ENCODE results near the gene ZNF253. TPM values are rescaled to one million over a fixed set of nuclear protein-coding genes. Genes with fewer than 3 reads are reported as not detected.

Gene ZNF253
- total and polyA plus RNA-seq, 9 of the 15 experiments (the other 6 are each of a cell fraction or from before 2014, with no cell fraction given): 4.0 to 14.4 (median 7.5) TPM

DNA sequence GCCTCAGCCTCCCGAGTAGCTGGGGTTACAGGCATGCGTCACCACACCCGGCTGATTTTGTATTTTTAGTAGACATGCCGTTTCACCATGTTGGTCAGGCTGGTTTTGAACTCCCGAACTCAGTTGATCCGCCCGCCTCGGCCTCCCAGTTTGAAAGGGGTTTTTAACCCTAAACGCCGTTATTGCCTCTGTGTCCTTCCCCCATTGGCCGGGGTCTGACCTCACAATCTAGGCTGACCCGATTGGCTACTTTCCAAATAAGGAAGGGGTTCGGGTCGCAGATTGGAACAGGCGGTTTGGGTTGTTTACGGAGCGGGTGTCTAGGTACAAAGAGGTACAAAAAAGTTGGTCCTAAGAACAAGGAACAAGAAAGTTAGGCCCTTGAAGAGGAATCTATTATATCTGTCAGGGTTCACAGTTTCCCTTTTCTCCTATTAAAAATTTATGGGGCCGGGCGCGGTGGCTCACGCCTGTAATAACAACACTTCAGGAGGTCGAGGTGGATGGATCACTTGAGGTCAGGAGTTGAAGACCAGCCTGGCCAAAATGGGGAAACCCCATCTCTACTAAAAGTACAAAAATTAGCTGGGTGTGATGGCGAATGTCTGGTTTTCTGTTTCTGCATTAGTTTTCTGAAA is 1.0 kb downstream of the ZNF253 start (continued):
- TF ChIP-seq DEAF1 (CRISPR knock-in tag; IDR thresholded peaks at IDR 0.05): no peak
- no peak for TF ChIP-seq FOXJ3 (CRISPR knock-in tag; IDR thresholded peaks at IDR 0.05)
- TF ChIP-seq FOXA3 (CRISPR knock-in tag; conservative IDR thresholded peaks at IDR 0.05 in 1 of 2, IDR thresholded peaks at IDR 0.05 in 1 of 2): 0 out of 4 replicates have a peak, but pooled peaks of 1 of the 2 experiments have one; percentile 34
- TF ChIP-seq, protein P1, sequence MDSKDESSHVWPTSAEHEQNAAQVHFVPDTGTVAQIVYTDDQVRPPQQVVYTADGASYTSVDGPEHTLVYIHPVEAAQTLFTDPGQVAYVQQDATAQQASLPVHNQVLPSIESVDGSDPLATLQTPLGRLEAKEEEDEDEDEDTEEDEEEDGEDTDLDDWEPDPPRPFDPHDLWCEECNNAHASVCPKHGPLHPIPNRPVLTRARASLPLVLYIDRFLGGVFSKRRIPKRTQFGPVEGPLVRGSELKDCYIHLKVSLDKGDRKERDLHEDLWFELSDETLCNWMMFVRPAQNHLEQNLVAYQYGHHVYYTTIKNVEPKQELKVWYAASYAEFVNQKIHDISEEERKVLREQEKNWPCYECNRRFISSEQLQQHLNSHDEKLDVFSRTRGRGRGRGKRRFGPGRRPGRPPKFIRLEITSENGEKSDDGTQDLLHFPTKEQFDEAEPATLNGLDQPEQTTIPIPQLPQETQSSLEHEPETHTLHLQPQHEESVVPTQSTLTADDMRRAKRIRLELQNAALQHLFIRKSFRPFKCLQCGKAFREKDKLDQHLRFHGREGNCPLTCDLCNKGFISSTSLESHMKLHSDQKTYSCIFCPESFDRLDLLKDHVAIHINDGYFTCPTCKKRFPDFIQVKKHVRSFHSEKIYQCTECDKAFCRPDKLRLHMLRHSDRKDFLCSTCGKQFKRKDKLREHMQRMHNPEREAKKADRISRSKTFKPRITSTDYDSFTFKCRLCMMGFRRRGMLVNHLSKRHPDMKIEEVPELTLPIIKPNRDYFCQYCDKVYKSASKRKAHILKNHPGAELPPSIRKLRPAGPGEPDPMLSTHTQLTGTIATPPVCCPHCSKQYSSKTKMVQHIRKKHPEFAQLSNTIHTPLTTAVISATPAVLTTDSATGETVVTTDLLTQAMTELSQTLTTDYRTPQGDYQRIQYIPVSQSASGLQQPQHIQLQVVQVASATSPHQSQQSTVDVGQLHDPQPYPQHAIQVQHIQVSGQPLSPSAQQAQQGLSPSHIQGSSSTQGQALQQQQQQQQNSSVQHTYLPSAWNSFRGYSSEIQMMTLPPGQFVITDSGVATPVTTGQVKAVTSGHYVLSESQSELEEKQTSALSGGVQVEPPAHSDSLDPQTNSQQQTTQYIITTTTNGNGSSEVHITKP (IDR thresholded peaks at IDR 0.05; ENCODE audit: partially characterized antibody): peak; percentile 30
- no peak for TF ChIP-seq NCOA6 (IDR thresholded peaks at IDR 0.05)
- TF ChIP-seq CHD1 (IDR thresholded peaks at IDR 0.05; ENCODE audit: low read length): peak; percentile 1
- TF ChIP-seq SRF (CRISPR knock-in tag; IDR thresholded peaks at IDR 0.05): peak in 1 of 2 experiments; percentile 49; a peak in 1 of 4 replicates
- peak; percentile 67 for TF ChIP-seq FOXM1 (IDR thresholded peaks at IDR 0.05; ENCODE audit: low read depth)
- no peak for TF ChIP-seq FOXM1 (CRISPR knock-in tag; IDR thresholded peaks at IDR 0.05; ENCODE audit: low read depth)
- peak; percentile 81 for TF ChIP-seq MYBL2 (IDR thresholded peaks at IDR 0.05; ENCODE audit: low read depth)
- no peak for TF ChIP-seq MYBL2 (CRISPR knock-in tag; IDR thresholded peaks at IDR 0.05; ENCODE audit: borderline replicate concordance)
- TF ChIP-seq ZNF75A (CRISPR knock-in tag; IDR thresholded peaks at IDR 0.05): no peak
- peak; percentile 32; the same call in 1 of the 2 replicates for TF ChIP-seq CC2D1A (IDR thresholded peaks at IDR 0.05)
- TF ChIP-seq GTF2E2 (tag; IDR thresholded peaks at IDR 0.05): no peak
- no peak for TF ChIP-seq NFATC3 (IDR thresholded peaks at IDR 0.05)

All from K562 (cell line).